Neural cell (in vitro differentiated cells): ENCODE results near the gene ITPK1. TPM values are rescaled to one million over a fixed set of nuclear protein-coding genes. Genes with fewer than 3 reads are reported as not detected.
A peak's percentile ranks its signal among the peaks of the same experiment; 100 is the strongest.

Experiments
- H2AFZ ChIP-seq: fragments of 200-600, 300-800 bp; sonication (generic), shearing (Covaris generic); 2 replicates; pipeline ENCODE4 v1.6.0; 2014; ENCODE audit warnings: low read depth, mild to moderate bottlenecking, antibody characterized with exemption, low read length, moderate library complexity
- H3F3A ChIP-seq: fragments of 200-600 bp; shearing (Covaris generic); 2 replicates; pipeline ENCODE4 v1.6.1; 2016; ENCODE audit warnings: mild to moderate bottlenecking, moderate library complexity, mixed read lengths, antibody characterized with exemption, low read length; ENCODE audit not compliant: insufficient read depth, poor library complexity, severe bottlenecking
- H3K27ac ChIP-seq: fragments of 200-600, 300-800 bp; sonication (generic), shearing (Covaris generic); 2 replicates; pipeline ENCODE4 v1.5.1; 2014; ENCODE audit warnings: mild to moderate bottlenecking, low read length, moderate library complexity
- H3K27me3 ChIP-seq: fragments of 300-800, 200-600 bp; sonication (generic), shearing (Covaris generic); 2 replicates; pipeline ENCODE4 v1.6.0; 2014; ENCODE audit warnings: mild to moderate bottlenecking, low read depth, low read length, moderate library complexity; ENCODE audit not compliant: insufficient read depth
- H3K36me3 ChIP-seq: fragments of 300-800, 200-600 bp; sonication (generic), shearing (Covaris generic); 2 replicates; pipeline ENCODE4 v1.5.1; 2014; ENCODE audit warnings: mild to moderate bottlenecking, antibody characterized with exemption, low read length, moderate library complexity; ENCODE audit not compliant: insufficient read depth
- H3K4me2 ChIP-seq: fragments of 300-800, 200-600 bp; sonication (generic), shearing (Covaris generic); 2 replicates; pipeline ENCODE4 v1.6.0; 2014; ENCODE audit warnings: mild to moderate bottlenecking, low read length
- H3K4me3 ChIP-seq: fragments of 300-800, 200-600 bp; sonication (generic), shearing (Covaris generic); 2 replicates; pipeline ENCODE4 v1.5.1; 2014; ENCODE audit warnings: mild to moderate bottlenecking, low read length, moderate library complexity
- H3K79me2 ChIP-seq: fragments of 200-600 bp; shearing (Covaris generic); replicated peaks from 2 replicates; pipeline ENCODE4 v1.6.0; 2014; ENCODE audit warnings: mild to moderate bottlenecking, low read length, moderate library complexity; ENCODE audit not compliant: insufficient read depth
- H3K9ac ChIP-seq: fragments of 300-800, 200-600 bp; sonication (generic), shearing (Covaris generic); 2 replicates; pipeline ENCODE4 v1.6.1; 2016; ENCODE audit warnings: mild to moderate bottlenecking, low read length, mixed read lengths
- H3K9me2 ChIP-seq: fragments of 200-600 bp; shearing (Covaris generic); 2 replicates; pipeline ENCODE4 v1.6.1; 2016; ENCODE audit warnings: mild to moderate bottlenecking, low read length, mixed read lengths; ENCODE audit not compliant: insufficient read depth
- H3K9me3 ChIP-seq: fragments of 200-600, 300-800 bp; sonication (generic), shearing (Covaris generic); 2 replicates; pipeline ENCODE4 v1.6.1; 2016; ENCODE audit warnings: mild to moderate bottlenecking, mixed run types, low read length, moderate library complexity, mixed read lengths
- H4K20me1 ChIP-seq: fragments of 200-600 bp; shearing (Covaris generic); 2 replicates; pipeline ENCODE4 v1.6.1; 2016; ENCODE audit warnings: mild to moderate bottlenecking, mixed run types; ENCODE audit not compliant: insufficient read depth
- CTCF ChIP-seq: fragments of 450-650 bp; IDR thresholded peaks from 2 replicates; pipeline ENCODE4 v1.5.1; 2014; ENCODE audit warnings: antibody characterized with exemption, mild to moderate bottlenecking, moderate library complexity; ENCODE audit not compliant: poor library complexity, severe bottlenecking
- EP300 ChIP-seq: fragments of 450-650 bp; conservative IDR thresholded peaks from 2 replicates; pipeline ENCODE4 v1.6.1; 2014; ENCODE audit warnings: antibody characterized with exemption, mild to moderate bottlenecking, moderate library complexity; ENCODE audit not compliant: poor library complexity, severe bottlenecking
- EZH2 ChIP-seq: fragments of 200-600, 300-800 bp; shearing (Covaris generic), sonication (generic); IDR thresholded peaks from 2 replicates; pipeline ENCODE4 v1.6.1; 2014; ENCODE audit warnings: antibody characterized with exemption, low read length, borderline replicate concordance, mild to moderate bottlenecking; ENCODE audit not compliant: insufficient read depth, poor library complexity, severe bottlenecking
- MXI1 ChIP-seq: fragments of 450-650 bp; conservative IDR thresholded peaks from 2 replicates; pipeline ENCODE4 v1.6.1; 2014; ENCODE audit warnings: antibody characterized with exemption, mild to moderate bottlenecking; ENCODE audit not compliant: poor library complexity, severe bottlenecking
- POLR2AphosphoS5 ChIP-seq: IDR thresholded peaks from 2 replicates; pipeline ENCODE4 v1.6.1; 2012
- RAD21 ChIP-seq: fragments of 450-650 bp; conservative IDR thresholded peaks from 2 replicates; pipeline ENCODE4 v1.6.1; 2014; ENCODE audit warnings: antibody characterized with exemption, mild to moderate bottlenecking, moderate library complexity
- REST ChIP-seq: IDR thresholded peaks from 2 replicates; pipeline ENCODE4 v1.6.1; 2012; ENCODE audit warnings: borderline replicate concordance
- SMC3 ChIP-seq: fragments of 450-650 bp; conservative IDR thresholded peaks from 2 replicates; pipeline ENCODE4 v1.6.1; 2014; ENCODE audit warnings: antibody characterized with exemption, mild to moderate bottlenecking, moderate library complexity; ENCODE audit not compliant: poor library complexity
- TAF1 ChIP-seq: IDR thresholded peaks from 2 replicates; pipeline ENCODE4 v1.6.1; 2012; ENCODE audit warnings: low read depth
- polyA plus RNA-seq: library from polyadenylated mRNA; depleted of rRNA; stranded (reverse); fragments of >200 nt; gene quantifications from 2 replicates; pipeline ENCODE4 v1.2.3, GENCODE V29; 2014

The ITPK1 gene
- polyA plus RNA-seq, 1 donor from 2014 or later = 65.0 TPM

- no peaks in the 10 kb centered on the region for H3K79me2 ChIP-seq
- H3K27ac ChIP-seq = no peak overlapping the region
- H3K27me3 ChIP-seq = peaks cover 4% of the 10 kb centered on the region
- peak; percentile 79 for TF ChIP-seq REST
- TF ChIP-seq EZH2 = no peak
- no peaks in the 10 kb centered on the region for H4K20me1 ChIP-seq
- no peaks in the 10 kb centered on the region for H3K9me2 ChIP-seq
- no peaks in the 10 kb centered on the region for H3K9me3 ChIP-seq
- no peak overlapping the region for H3K4me3 ChIP-seq
- no peaks in the 10 kb centered on the region for H3F3A ChIP-seq
- no peak overlapping the region for H3K9ac ChIP-seq
- no peak overlapping the region for H3K4me2 ChIP-seq
- H2AFZ ChIP-seq = no peak overlapping the region
- H3K36me3 ChIP-seq = no peaks in the 10 kb centered on the region
Observed at GRCh38 chr14:92914087-92914656, 201.6 kb downstream of the ITPK1 start.

GRCh38 chr14:92907316-92907911 is 208.3 kb downstream of the ITPK1 start:
- H3F3A ChIP-seq = no peaks in the 10 kb centered on the region
- no peak overlapping the region for H3K9ac ChIP-seq
- H3K27ac ChIP-seq = no peak overlapping the region
- no peaks in the 10 kb centered on the region for H3K79me2 ChIP-seq
- no peaks in the 10 kb centered on the region for H3K9me3 ChIP-seq
- H3K36me3 ChIP-seq = no peaks in the 10 kb centered on the region
- no peaks in the 10 kb centered on the region for H3K27me3 ChIP-seq
- no peaks in the 10 kb centered on the region for H3K9me2 ChIP-seq
- no peak overlapping the region for H3K4me3 ChIP-seq
- TF ChIP-seq MXI1 (no peak), RAD21 (no peak), POLR2AphosphoS5 (no peak), TAF1 (no peak), CTCF (no peak), EP300 (no peak), REST (no peak), SMC3 (no peak), EZH2 (no peak)
- no peaks in the 10 kb centered on the region for H4K20me1 ChIP-seq
- H2AFZ ChIP-seq = no peak overlapping the region
- H3K4me2 ChIP-seq = no peak overlapping the region
